HG02678 (cell line): ENCODE results near the gene SIX4.

ENCODE experiments used
- ATAC-seq: cut with Tn5 transposase; IDR thresholded peaks from one replicate; pipeline ENCODE4 v1.9.1; 2021; ENCODE audit warnings: mild to moderate bottlenecking, moderate library complexity; ENCODE audit not compliant: unreplicated experiment

SIX4 gene

GRCh38 chr14:60662982-60663381, 61.2 kb downstream of the SIX4 start:
- ATAC-seq: no peak

DNA sequence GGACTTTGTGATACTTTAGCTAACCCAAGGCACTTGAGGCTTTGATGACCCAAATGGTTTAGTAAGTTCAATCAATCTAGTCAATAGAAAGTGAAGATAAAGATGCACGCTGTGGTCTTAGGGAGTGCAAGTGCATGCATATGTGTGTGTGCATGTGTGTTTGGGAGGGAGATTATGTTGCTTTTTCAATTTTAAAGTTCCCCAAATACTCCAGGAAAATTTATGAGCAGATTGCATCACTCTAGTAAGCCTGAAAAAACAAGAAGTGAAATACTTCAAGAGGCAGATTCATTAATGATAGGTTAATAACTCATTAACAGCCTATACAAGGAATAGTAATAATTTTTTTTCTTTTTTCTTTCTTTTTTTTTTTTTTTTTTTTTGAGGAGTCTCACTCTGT, 62.4 kb downstream of the SIX4 start:
- no peak for ATAC-seq
